Endodermal cell (in vitro differentiated cells): Measurements from ENCODE around the gene PLXNB2. TPM values are rescaled to one million over a fixed set of nuclear protein-coding genes. Genes with fewer than 3 reads are reported as not detected.

Source experiments
- DNase-seq: peaks from one replicate; pipeline ENCODE4 v3.0.0-alpha.2; 2017
- H3K27ac ChIP-seq: 2 replicates; pipeline ENCODE4 v1.5.1; 2013; ENCODE audit warnings: mild to moderate bottlenecking, low read depth, low read length, moderate library complexity
- H3K27me3 ChIP-seq: 2 replicates; pipeline ENCODE4 v1.6.1; 2013; ENCODE audit warnings: mild to moderate bottlenecking, low read length, moderate library complexity; ENCODE audit not compliant: insufficient read depth, control insufficient read depth, poor library complexity, severe bottlenecking
- H3K36me3 ChIP-seq: 2 replicates; pipeline ENCODE4 v1.7.0; 2013; ENCODE audit warnings: mild to moderate bottlenecking, low read length, moderate library complexity; ENCODE audit not compliant: control insufficient read depth, insufficient read depth
- H3K4me1 ChIP-seq: one replicate; pipeline ENCODE4 v1.7.0; 2013; ENCODE audit warnings: low read length; ENCODE audit not compliant: control insufficient read depth, insufficient read depth
- H3K4me3 ChIP-seq: 2 replicates; pipeline ENCODE4 v1.5.1; 2013; ENCODE audit warnings: mild to moderate bottlenecking, low read length, moderate library complexity
- H3K9ac ChIP-seq: 2 replicates; pipeline ENCODE4 v1.6.1; 2013; ENCODE audit warnings: mild to moderate bottlenecking, low read length, moderate library complexity; ENCODE audit not compliant: poor library complexity, severe bottlenecking; ENCODE audit errors: extremely low read depth
- H3K9me3 ChIP-seq: 2 replicates; pipeline ENCODE4 v1.6.1; 2013; ENCODE audit warnings: mild to moderate bottlenecking, low read length, moderate library complexity; ENCODE audit not compliant: control insufficient read depth
- H3K27ac Mint-ChIP-seq: 2 replicates; pipeline ENCODE4 v1.8.0; 2020; ENCODE audit warnings: mixed read lengths
- H3K27me3 Mint-ChIP-seq: 2 replicates; pipeline ENCODE4 v1.8.0; 2021; ENCODE audit warnings: mild to moderate bottlenecking, mixed read lengths; ENCODE audit not compliant: insufficient read depth
- H3K36me3 Mint-ChIP-seq: 2 replicates; pipeline ENCODE4 v1.8.0; 2020; ENCODE audit warnings: low read depth, mixed read lengths
- H3K4me1 Mint-ChIP-seq: 2 replicates; pipeline ENCODE4 v1.8.0; 2020; ENCODE audit warnings: mixed read lengths
- H3K4me3 Mint-ChIP-seq: 2 replicates; pipeline ENCODE4 v1.8.0; 2020; ENCODE audit warnings: mild to moderate bottlenecking, moderate library complexity, mixed read lengths
- H3K9me3 Mint-ChIP-seq: 2 replicates; pipeline ENCODE4 v1.8.0; 2020; ENCODE audit warnings: mild to moderate bottlenecking, mixed read lengths
- WGBS, 2 experiments: methylation state at CpG; one replicate each; pipeline versions ENCODE4 v1.1.5 to v1.1.7; 2013; ENCODE audit warnings: missing lambda C conversion rate in 2 of 2, mixed read lengths in 1 of 2; ENCODE audit not compliant: insufficient coverage in 1 of 2, insufficient read length in 1 of 2; 5-methylcytosine and 5-hydroxymethylcytosine counted together
- total RNA-seq, 2 donors: library from RNA; stranded (reverse); fragmentation: NEBNext Ultra II Directional in 1 of 2; extraction: Animal tissue kit (Norgen Biotek cat#: 25700) in 1 of 2; gene quantifications; 2 replicates in 1 of 2; 3 replicates in 1 of 2; pipeline ENCODE4 v1.2.1, GENCODE V29; 2021
- TF ChIP-seq, protein P1 (sequence below): fragments of 200-600 bp; sonication (generic); conservative IDR thresholded peaks from 2 replicates; pipeline ENCODE4 v1.5.0; 2021; ENCODE audit warnings: antibody characterized with exemption, mild to moderate bottlenecking

Gene PLXNB2
- total RNA-seq, 2 donors from 2014 or later: 94.7 to 97.7 TPM

DNA sequence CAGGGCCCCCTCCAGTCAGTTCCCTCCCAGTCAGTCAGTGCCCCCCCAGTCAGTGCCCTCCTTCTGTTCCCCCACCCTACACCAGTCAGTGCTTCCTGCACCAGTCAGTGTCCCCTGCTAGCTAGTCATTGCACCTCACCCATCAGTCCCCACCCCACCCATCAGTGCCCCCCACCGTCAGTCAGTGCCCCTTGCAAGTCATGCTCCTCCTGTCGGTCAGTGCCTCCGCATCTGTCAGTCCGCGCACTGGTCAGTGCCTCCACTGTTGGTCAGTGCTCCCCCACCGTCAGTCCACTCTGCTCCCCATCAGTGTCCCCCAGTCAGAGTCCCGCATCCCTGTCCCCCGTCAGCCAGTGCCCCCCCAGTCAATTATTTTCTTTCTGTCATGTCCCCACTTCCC lies 39.0 kb upstream of the PLXNB2 start:
- Histone ChIP-seq H3K4me1 (no peaks in the 10 kb centered on the region), H3K36me3 (peaks cover 3% of the 10 kb centered on the region), H3K9me3 (no peaks in the 10 kb centered on the region), H3K9ac (no peak overlapping the region), H3K27ac (no peak overlapping the region), H3K27me3 (no peaks in the 10 kb centered on the region), H3K4me3 (no peak overlapping the region)
- no peak for DNase-seq
- Mint-ChIP-seq H3K9me3 (no peaks in the 10 kb centered on the region), H3K27me3 (peaks cover under 1% of the 10 kb centered on the region), H3K36me3 (peaks cover 5% of the 10 kb centered on the region), H3K4me3 (no peak overlapping the region), H3K27ac (no peak overlapping the region), H3K4me1 (no peaks in the 10 kb centered on the region)
- WGBS, 2 experiments: 82 to 88% methylated on average over 6 to 8 of the region's 8 CpGs
- TF ChIP-seq, protein P1, sequence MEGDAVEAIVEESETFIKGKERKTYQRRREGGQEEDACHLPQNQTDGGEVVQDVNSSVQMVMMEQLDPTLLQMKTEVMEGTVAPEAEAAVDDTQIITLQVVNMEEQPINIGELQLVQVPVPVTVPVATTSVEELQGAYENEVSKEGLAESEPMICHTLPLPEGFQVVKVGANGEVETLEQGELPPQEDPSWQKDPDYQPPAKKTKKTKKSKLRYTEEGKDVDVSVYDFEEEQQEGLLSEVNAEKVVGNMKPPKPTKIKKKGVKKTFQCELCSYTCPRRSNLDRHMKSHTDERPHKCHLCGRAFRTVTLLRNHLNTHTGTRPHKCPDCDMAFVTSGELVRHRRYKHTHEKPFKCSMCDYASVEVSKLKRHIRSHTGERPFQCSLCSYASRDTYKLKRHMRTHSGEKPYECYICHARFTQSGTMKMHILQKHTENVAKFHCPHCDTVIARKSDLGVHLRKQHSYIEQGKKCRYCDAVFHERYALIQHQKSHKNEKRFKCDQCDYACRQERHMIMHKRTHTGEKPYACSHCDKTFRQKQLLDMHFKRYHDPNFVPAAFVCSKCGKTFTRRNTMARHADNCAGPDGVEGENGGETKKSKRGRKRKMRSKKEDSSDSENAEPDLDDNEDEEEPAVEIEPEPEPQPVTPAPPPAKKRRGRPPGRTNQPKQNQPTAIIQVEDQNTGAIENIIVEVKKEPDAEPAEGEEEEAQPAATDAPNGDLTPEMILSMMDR: no peak

DNA sequence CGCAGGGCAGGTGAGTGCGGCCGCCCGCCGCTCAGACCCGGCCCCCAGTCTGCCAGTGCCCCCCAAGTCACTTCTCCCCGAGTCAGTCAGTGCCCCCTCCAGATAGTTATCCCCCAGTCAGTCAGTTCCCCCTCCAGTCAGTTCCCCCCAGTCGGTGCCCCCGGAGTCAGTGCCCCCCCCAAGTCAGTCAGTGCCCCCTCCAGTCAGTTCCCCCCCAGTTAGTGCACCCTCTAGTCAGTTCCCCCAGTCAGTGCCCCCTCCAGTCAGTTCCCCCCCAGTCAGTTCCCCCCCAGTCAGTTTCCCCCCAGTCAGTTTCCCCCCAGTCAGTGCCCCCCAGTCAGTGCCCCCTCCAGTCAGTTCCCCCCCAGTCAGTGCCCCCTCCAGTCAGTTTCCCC lies 36.1 kb upstream of the PLXNB2 start:
- H3K4me3 Mint-ChIP-seq: peak overlapping the region; percentile 64
- no peaks in the 10 kb centered on the region for H3K36me3 Mint-ChIP-seq
- no peak overlapping the region for H3K27ac Mint-ChIP-seq
- Histone ChIP-seq H3K4me3 (peak overlapping the region; percentile 87), H3K9me3 (peaks cover 1% of the 10 kb centered on the region), H3K4me1 (no peaks in the 10 kb centered on the region), H3K36me3 (no peaks in the 10 kb centered on the region), H3K27me3 (no peaks in the 10 kb centered on the region), H3K9ac (peak overlapping the region; percentile 77), H3K27ac (no peak overlapping the region)
- TF ChIP-seq, protein P1: no peak
- no peak for DNase-seq
- no peaks in the 10 kb centered on the region for H3K4me1 Mint-ChIP-seq
- WGBS, 2 experiments: 0% methylated on average over 6 of the region's 9 CpGs; no CpG with 5 or more reads in 1 of the 2 experiments
- H3K27me3 Mint-ChIP-seq: peaks cover 5% of the 10 kb centered on the region
- no peaks in the 10 kb centered on the region for H3K9me3 Mint-ChIP-seq

DNA sequence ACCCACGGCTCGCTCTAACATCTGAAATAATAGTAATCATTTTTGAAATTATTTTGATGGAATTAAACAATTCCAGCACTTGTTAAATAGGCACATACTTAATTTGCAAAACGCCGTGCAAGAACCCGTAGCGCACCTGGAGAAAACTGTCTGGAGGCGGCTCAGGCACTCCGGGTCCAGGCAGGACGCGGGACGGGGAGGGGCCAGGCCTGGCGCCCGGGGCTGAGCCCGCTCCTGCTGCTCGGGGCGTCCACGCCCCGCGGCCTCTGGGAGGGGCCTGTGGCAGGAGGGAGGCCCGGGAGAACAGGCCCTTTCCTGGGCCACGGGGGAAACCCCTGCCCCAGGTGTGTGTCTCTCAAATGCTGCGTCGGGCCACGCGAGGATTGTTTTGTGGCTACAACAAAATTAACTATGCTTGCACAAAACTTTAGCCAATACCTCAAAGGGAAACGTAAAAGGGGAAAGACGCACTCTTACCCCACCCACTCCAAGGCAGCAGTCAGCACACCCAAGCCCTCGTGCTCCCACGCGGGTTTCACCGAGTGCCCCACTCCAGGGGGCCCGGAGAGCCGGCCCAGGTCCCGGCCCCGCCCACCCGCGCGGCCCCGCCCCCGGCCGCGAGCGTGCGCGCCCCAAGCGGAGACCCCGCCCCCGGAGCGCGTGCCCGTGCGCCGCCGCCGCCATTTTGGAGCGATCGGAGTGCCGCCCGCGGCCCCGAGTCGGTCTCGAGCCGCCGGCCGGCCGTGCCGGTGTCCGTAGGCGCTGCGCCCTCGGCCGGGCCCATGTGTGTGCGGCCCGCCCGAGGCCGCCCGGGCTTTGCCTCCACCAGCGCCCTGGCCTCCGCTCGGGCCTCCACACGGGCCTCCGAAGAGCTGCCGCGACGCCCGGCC lies 35.5 kb upstream of the PLXNB2 start, which contains the start of gene PPP6R2:
TSS of gene PPP6R2 (plus strand) at position 677 of the 890 bp plus-strand sequence. CDS start 50,582 bp downstream, outside the sequence.
- Histone ChIP-seq H3K27me3 (no peaks in the 10 kb centered on the region), H3K9ac (peak within 1 kb of the TSS; percentile 77), H3K27ac (peak within 1 kb of the TSS; percentile 73), H3K4me3 (peak within 1 kb of the TSS; percentile 87), H3K4me1 (no peaks in the 10 kb centered on the region), H3K36me3 (no peaks in the 10 kb centered on the region), H3K9me3 (peaks cover 8% of the 10 kb centered on the region)
- peak within 1 kb of the TSS; percentile 92 for H3K27ac Mint-ChIP-seq
- no peaks in the 10 kb centered on the region for H3K4me1 Mint-ChIP-seq
- H3K36me3 Mint-ChIP-seq: no peaks in the 10 kb centered on the region
- TF ChIP-seq, protein P1: peak; percentile 16
- H3K27me3 Mint-ChIP-seq: peaks cover 5% of the 10 kb centered on the region
- 0% methylated on average over 13 to 85 of the region's 87 CpGs for WGBS, 2 experiments
- DNase-seq: peak; percentile 93
- H3K4me3 Mint-ChIP-seq: peak within 1 kb of the TSS; percentile 64
- H3K9me3 Mint-ChIP-seq: no peaks in the 10 kb centered on the region
